Left lung (tissue), 10 donors: ENCODE measurements around the gene HMGCS1. TPM values are rescaled to one million over a fixed set of nuclear protein-coding genes. Genes with fewer than 3 reads are reported as not detected.
A peak's percentile ranks its signal among the peaks of the same experiment; 100 is the strongest.

Experiments used
- ATAC-seq: fragments of 200-7000 bp; cut with Tn5 transposase; one replicate; pipeline ENCODE4 v1.9.1; 2020; ENCODE audit warnings: moderate library complexity
- DNase-seq, 4 donors: peaks; one replicate each; pipeline ENCODE4 v3.0.0-alpha.2; 2013 to 2020
- H3K27ac ChIP-seq, 2 donors: fragments of 200-600 bp; sonication (generic) in 1 of 2; one replicate each; pipeline versions ENCODE4 v1.5.0 to v1.8.0; 2020 to 2021
- H3K27me3 ChIP-seq, 2 donors: fragments of 200-600 bp; sonication (generic) in 1 of 2; one replicate each; pipeline versions ENCODE4 v1.5.0 to v1.8.0; 2020 to 2021
- H3K36me3 ChIP-seq, 2 donors: fragments of 200-600 bp; sonication (generic) in 1 of 2; one replicate each; pipeline versions ENCODE4 v1.5.0 to v1.8.0; 2020 to 2021
- H3K4me1 ChIP-seq, 2 donors: fragments of 200-600 bp; one replicate each; pipeline ENCODE4 v1.8.0; 2021
- H3K4me3 ChIP-seq, 2 donors: fragments of 200-600 bp; sonication (generic) in 1 of 2; one replicate each; pipeline versions ENCODE4 v1.5.0 to v1.8.0; 2020 to 2021; ENCODE audit warnings: mild to moderate bottlenecking in 1 of 2
- H3K9me3 ChIP-seq, 2 donors: fragments of 200-600 bp; sonication (generic) in 1 of 2; one replicate each; pipeline versions ENCODE4 v1.5.0 to v1.8.0; 2020 to 2021
- intact Hi-C, 2 donors: fragments of 100-400 bp; cut with DNase I; formaldehyde crosslinking; loops; one replicate each; pipeline versions ENCODE4 v1.11.2 to v1.14.2; 2022
- polyA plus RNA-seq, 6 donors: library from polyadenylated mRNA; unstranded; fragments of 120-200 nt; gene quantifications; one replicate each; pipeline ENCODE4 v1.2.1, GENCODE V29; 2013; ENCODE audit not compliant: insufficient read length in 6 of 6
- total RNA-seq, 2 donors: library from RNA; stranded (reverse); fragmentation: NEBNext Ultra II Directional; extraction: Animal tissue kit (Norgen Biotek cat#: 25700); gene quantifications; one replicate each; pipeline ENCODE4 v1.2.1, GENCODE V29; 2021
- TF ChIP-seq, protein P1 (sequence below), 2 donors: fragments of 200-600 bp; sonication (generic) in 1 of 2; IDR thresholded peaks; one replicate each; pipeline versions ENCODE4 v1.5.0 to v1.8.0; 2021; ENCODE audit warnings: antibody characterized with exemption in 2 of 2
- donor health status: DM: no; HTN: yes; CAD: no.
- donor health status: DM: no; HTN: no; CAD: no.

Gene HMGCS1
- total and polyA plus RNA-seq, 8 donors = 49.2 to 279 (median 59.5) TPM

DNA sequence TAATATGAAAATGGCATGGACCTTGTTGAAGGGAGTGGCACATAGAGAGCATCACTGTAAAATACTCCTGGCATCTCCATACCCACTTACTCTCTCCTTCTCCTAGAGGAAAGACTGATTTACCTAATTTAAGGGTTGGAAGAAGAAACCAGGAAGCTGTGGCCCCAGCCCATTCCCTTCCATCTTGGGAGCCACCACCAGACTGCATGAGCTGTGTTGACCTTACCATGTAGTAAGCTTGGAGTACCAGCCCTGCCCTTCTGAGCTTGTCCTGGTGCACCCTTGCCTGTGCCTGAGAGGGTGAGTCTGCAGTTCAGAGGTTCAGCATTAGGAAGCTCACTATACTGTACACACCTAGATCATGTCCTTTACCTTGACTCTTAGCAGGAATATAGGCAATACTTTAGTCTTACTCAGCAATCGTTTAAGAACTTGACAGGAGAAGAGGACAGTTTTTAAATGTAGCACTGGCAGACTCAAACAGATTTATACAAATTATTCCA is 35.7 kb upstream of the HMGCS1 start:
- Histone ChIP-seq H3K27ac (no peak overlapping the region), H3K4me3 (no peak overlapping the region)
- ATAC-seq = no peak

DNA sequence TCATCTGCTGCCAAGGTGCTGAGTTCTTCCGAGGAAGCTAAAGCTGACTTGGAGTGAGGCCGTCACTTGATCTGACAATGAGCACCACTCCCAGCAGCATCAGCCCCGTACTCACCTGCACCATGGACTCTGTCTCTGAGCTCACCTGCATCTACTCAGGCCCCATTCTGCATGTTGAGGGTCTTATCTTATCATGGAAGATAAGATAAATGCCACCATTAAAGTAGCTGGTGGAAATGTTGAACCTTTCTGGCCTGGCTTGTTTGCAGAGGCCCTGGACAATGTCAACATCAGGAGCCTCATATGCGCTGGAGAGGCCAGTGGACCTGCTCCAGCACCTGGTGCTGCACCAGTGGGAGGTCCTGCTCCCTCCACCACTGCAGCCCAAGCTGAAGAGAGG is 35.0 kb upstream of the HMGCS1 start:
- Histone ChIP-seq H3K27ac (no peak overlapping the region), H3K27me3 (no peaks in the 10 kb centered on the region), H3K4me3 (no peak overlapping the region), H3K36me3 (no peaks in the 10 kb centered on the region), H3K9me3 (no peaks in the 10 kb centered on the region), H3K4me1 (no peaks in the 10 kb centered on the region)
- intact Hi-C loops = no loop called here
- TF ChIP-seq, protein P1, sequence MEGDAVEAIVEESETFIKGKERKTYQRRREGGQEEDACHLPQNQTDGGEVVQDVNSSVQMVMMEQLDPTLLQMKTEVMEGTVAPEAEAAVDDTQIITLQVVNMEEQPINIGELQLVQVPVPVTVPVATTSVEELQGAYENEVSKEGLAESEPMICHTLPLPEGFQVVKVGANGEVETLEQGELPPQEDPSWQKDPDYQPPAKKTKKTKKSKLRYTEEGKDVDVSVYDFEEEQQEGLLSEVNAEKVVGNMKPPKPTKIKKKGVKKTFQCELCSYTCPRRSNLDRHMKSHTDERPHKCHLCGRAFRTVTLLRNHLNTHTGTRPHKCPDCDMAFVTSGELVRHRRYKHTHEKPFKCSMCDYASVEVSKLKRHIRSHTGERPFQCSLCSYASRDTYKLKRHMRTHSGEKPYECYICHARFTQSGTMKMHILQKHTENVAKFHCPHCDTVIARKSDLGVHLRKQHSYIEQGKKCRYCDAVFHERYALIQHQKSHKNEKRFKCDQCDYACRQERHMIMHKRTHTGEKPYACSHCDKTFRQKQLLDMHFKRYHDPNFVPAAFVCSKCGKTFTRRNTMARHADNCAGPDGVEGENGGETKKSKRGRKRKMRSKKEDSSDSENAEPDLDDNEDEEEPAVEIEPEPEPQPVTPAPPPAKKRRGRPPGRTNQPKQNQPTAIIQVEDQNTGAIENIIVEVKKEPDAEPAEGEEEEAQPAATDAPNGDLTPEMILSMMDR (IDR thresholded peaks at IDR 0.05) = no peak
- no peak for DNase-seq
- no peak for ATAC-seq

More for the DNA sequence above, 35.7 kb upstream of the HMGCS1 start:
- Histone ChIP-seq H3K36me3 (no peaks in the 10 kb centered on the region), H3K4me1 (no peaks in the 10 kb centered on the region), H3K27me3 (no peaks in the 10 kb centered on the region), H3K9me3 (no peaks in the 10 kb centered on the region)
- TF ChIP-seq, protein P1 (IDR thresholded peaks at IDR 0.05) = no peak
- intact Hi-C loops = no loop called here
- DNase-seq = no peak

DNA sequence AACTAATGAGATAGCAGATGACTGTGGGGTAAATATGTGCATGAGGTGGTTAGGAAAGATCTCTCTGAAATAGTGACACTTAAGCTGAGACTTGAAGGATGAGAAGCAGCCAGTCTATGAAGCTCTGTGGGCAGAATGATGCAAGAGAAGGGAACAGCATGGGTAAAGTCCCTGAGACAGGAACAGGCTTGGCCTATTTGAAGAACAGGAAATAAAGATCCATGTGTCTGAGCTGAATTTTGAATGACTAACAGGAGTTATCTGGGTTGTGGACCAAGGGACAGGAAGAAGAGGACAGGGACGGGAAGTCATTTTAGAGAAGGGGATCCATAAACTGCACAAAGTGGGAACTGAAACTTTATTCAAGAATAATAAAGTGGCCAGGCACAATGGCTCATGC is 25.6 kb upstream of the HMGCS1 start:
- H3K27ac ChIP-seq = no peak overlapping the region
- ATAC-seq (peak; percentile 42), DNase-seq (no peak)
- no peaks in the 10 kb centered on the region for H3K27me3 ChIP-seq
- H3K9me3 ChIP-seq = peaks cover 0 to 28% of the 10 kb centered on the region in 2 donors
- no peaks in the 10 kb centered on the region for H3K4me1 ChIP-seq
- TF ChIP-seq, protein P1 (IDR thresholded peaks at IDR 0.05) = no peak
- intact Hi-C loops = no loop called here
- no peaks in the 10 kb centered on the region for H3K36me3 ChIP-seq
- H3K4me3 ChIP-seq = no peak overlapping the region

DNA sequence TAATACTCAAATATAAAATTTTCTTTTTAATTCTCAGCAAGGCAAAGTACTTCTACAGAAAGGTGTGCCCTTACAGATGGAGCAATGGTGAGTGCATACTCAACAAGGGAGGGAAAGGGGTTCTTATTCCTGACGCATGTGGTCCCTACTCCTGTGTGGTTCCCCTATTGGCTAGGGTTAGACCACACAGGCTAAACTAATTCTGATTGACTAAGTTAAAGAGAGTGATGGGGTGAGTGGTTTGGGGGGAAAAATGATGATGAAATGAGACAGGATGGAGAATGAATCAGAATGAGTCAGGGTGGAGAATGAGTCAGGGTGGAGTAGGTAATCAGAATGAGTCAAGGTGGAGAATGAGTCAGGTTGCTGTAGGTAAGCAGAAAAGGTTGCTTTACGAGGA is 22.9 kb upstream of the HMGCS1 start:
- TF ChIP-seq, protein P1 (IDR thresholded peaks at IDR 0.05) = no peak
- intact Hi-C loops = no loop called here
- no peak for ATAC-seq

DNA sequence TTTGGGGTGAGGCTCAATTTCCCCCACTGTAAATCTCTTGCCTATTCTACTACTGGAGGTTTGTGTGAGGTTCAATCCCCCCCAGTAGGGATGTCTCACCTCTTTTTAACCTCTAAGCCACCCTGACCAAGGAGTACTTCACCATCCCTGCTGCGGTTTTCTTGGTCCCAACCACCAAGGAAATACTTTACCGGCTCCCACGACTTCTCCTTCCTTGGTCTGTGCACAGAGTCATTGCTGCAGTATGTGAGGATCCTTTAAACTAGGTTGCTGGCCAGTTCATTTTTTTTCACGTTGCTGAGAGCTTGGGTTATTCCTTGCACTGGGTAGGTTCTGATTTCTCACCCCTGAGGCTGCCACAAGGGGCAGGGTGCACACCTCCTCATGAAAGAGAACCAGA is 22.5 kb upstream of the HMGCS1 start:
- H3K4me1 ChIP-seq = no peaks in the 10 kb centered on the region

More for the DNA sequence above, 22.9 kb upstream of the HMGCS1 start:
- H3K27me3 ChIP-seq = no peaks in the 10 kb centered on the region
- no peaks in the 10 kb centered on the region for H3K4me1 ChIP-seq
- H3K9me3 ChIP-seq = peaks cover 0 to 26% of the 10 kb centered on the region in 2 donors
- H3K27ac ChIP-seq = no peak overlapping the region
- no peaks in the 10 kb centered on the region for H3K36me3 ChIP-seq
- H3K4me3 ChIP-seq = no peak overlapping the region
- no peak for DNase-seq

More for the DNA sequence above, 22.5 kb upstream of the HMGCS1 start:
- H3K9me3 ChIP-seq = peaks cover 0 to 21% of the 10 kb centered on the region in 2 donors
- DNase-seq (no peak), ATAC-seq (no peak)
- TF ChIP-seq, protein P1 (IDR thresholded peaks at IDR 0.05) = no peak
- H3K4me3 ChIP-seq = no peak overlapping the region
- H3K27me3 ChIP-seq = no peaks in the 10 kb centered on the region
- intact Hi-C loops = no loop called here
- no peaks in the 10 kb centered on the region for H3K36me3 ChIP-seq
- no peak overlapping the region for H3K27ac ChIP-seq
